Neuronal stem cell (in vitro differentiated cells): ENCODE results near the gene HS3ST6.
"Not testable (repeated sequence)": the region's sequence is repeated elsewhere in the genome, so short reads cannot be mapped to it uniquely, and the experiment has no call there.

ENCODE experiments used
- DNase-seq: peaks from one replicate; pipeline ENCODE4 v3.0.0-alpha.2; 2013; ENCODE audit warnings: low spot score
- H2AFZ ChIP-seq: one replicate; pipeline ENCODE4 v1.6.1; 2013; ENCODE audit warnings: mild to moderate bottlenecking, low read length, inconsistent platforms
- H2AK5ac ChIP-seq: 2 replicates; pipeline ENCODE4 v1.6.1; 2013; ENCODE audit warnings: low read depth, mild to moderate bottlenecking, inconsistent platforms, low read length, moderate library complexity, mixed read lengths
- H2BK120ac ChIP-seq: 2 replicates; pipeline ENCODE4 v1.6.1; 2013; ENCODE audit warnings: low read depth, mild to moderate bottlenecking, inconsistent platforms, low read length, moderate library complexity, mixed read lengths
- H2BK12ac ChIP-seq: one replicate; pipeline ENCODE4 v1.6.1; 2013; ENCODE audit warnings: low read length, inconsistent platforms
- H2BK15ac ChIP-seq: 2 replicates; pipeline ENCODE4 v1.6.1; 2013; ENCODE audit warnings: mild to moderate bottlenecking, low read length, inconsistent platforms, mixed read lengths
- H2BK5ac ChIP-seq: one replicate; pipeline ENCODE4 v1.6.1; 2013; ENCODE audit warnings: inconsistent platforms, mild to moderate bottlenecking, low read length, moderate library complexity
- H3K14ac ChIP-seq: one replicate; pipeline ENCODE4 v1.6.1; 2013; ENCODE audit warnings: low read length, inconsistent platforms
- H3K18ac ChIP-seq: 2 replicates; pipeline ENCODE4 v1.6.1; 2013; ENCODE audit warnings: low read length, inconsistent platforms
- H3K23ac ChIP-seq: 2 replicates; pipeline ENCODE4 v1.6.1; 2013; ENCODE audit warnings: low read depth, mild to moderate bottlenecking, mixed read lengths, low read length, inconsistent platforms; ENCODE audit not compliant: poor library complexity
- H3K27ac ChIP-seq: replicated peaks from 3 replicates; pipeline ENCODE4 v1.5.1; 2013; ENCODE audit warnings: low read length, inconsistent platforms
- H3K27me3 ChIP-seq, 3 experiments: 2 replicates each; pipeline ENCODE4 v1.6.1; 2013; ENCODE audit warnings: low read length in 3 of 3, mild to moderate bottlenecking in 2 of 3, inconsistent platforms in 1 of 3, low read depth in 1 of 3, mixed read lengths in 1 of 3, moderate library complexity in 1 of 3; ENCODE audit not compliant: control insufficient read depth in 3 of 3, insufficient read depth in 3 of 3
- H3K36me3 ChIP-seq, 2 donors: replicated peaks in 1 of 2; 2 replicates each; pipeline ENCODE4 v1.6.1; 2013; ENCODE audit warnings: low read length in 2 of 2; ENCODE audit not compliant: control insufficient read depth in 2 of 2, insufficient read depth in 2 of 2
- H3K4ac ChIP-seq: 2 replicates; pipeline ENCODE4 v1.6.1; 2013; ENCODE audit warnings: inconsistent platforms, mild to moderate bottlenecking, low read length, moderate library complexity
- H3K4me1 ChIP-seq, 2 donors: 1 replicate in 1 of 2; 2 replicates in 1 of 2; pipeline ENCODE4 v1.6.1; 2013; ENCODE audit warnings: low read length in 2 of 2, low read depth in 1 of 2; ENCODE audit not compliant: control insufficient read depth in 2 of 2, insufficient read depth in 1 of 2
- H3K4me2 ChIP-seq: one replicate; pipeline ENCODE4 v1.6.1; 2013; ENCODE audit warnings: mild to moderate bottlenecking, low read length, inconsistent platforms; ENCODE audit not compliant: insufficient read depth, poor library complexity, severe bottlenecking
- H3K4me3 ChIP-seq, 2 donors: 2 replicates each; pipeline ENCODE4 v1.5.1; 2013; ENCODE audit warnings: low read length in 2 of 2, mild to moderate bottlenecking in 2 of 2, inconsistent platforms in 1 of 2, moderate library complexity in 1 of 2
- H3K79me1 ChIP-seq: one replicate; pipeline ENCODE4 v1.6.1; 2013; ENCODE audit warnings: low read depth, mild to moderate bottlenecking, inconsistent platforms, low read length, moderate library complexity
- H3K9ac ChIP-seq: one replicate; pipeline ENCODE4 v1.6.1; 2013; ENCODE audit warnings: mild to moderate bottlenecking, low read depth, low read length, inconsistent platforms; ENCODE audit not compliant: poor library complexity
- H3K9me3 ChIP-seq, 2 donors: replicated peaks in 1 of 2; 2 replicates each; pipeline versions ENCODE3 to v1.6.1; 2013; ENCODE audit warnings: low read length in 2 of 2, mild to moderate bottlenecking in 2 of 2, inconsistent platforms in 1 of 2, low read depth in 1 of 2, mixed read lengths in 1 of 2, moderate library complexity in 1 of 2; ENCODE audit not compliant: control insufficient read depth in 2 of 2, insufficient read depth in 1 of 2
- H4K8ac ChIP-seq: one replicate; pipeline ENCODE4 v1.6.1; 2013; ENCODE audit warnings: low read depth, mild to moderate bottlenecking, inconsistent platforms, low read length, moderate library complexity
- H4K91ac ChIP-seq: one replicate; pipeline ENCODE4 v1.6.1; 2013; ENCODE audit warnings: low read length, low read depth, mild to moderate bottlenecking, inconsistent platforms; ENCODE audit not compliant: poor library complexity
- WGBS, 2 donors: extraction: QIAGEN DNeasy Blood & Tissue Kit; methylation state at CpG; one replicate each; pipeline ENCODE4 v1.1.7; 2013; ENCODE audit warnings: missing lambda C conversion rate in 2 of 2, mixed read lengths in 1 of 2; ENCODE audit not compliant: insufficient read length in 2 of 2, insufficient replicate concordance in 1 of 2; ENCODE audit errors: extremely low coverage in 2 of 2; 5-methylcytosine and 5-hydroxymethylcytosine counted together

Gene HS3ST6

DNA sequence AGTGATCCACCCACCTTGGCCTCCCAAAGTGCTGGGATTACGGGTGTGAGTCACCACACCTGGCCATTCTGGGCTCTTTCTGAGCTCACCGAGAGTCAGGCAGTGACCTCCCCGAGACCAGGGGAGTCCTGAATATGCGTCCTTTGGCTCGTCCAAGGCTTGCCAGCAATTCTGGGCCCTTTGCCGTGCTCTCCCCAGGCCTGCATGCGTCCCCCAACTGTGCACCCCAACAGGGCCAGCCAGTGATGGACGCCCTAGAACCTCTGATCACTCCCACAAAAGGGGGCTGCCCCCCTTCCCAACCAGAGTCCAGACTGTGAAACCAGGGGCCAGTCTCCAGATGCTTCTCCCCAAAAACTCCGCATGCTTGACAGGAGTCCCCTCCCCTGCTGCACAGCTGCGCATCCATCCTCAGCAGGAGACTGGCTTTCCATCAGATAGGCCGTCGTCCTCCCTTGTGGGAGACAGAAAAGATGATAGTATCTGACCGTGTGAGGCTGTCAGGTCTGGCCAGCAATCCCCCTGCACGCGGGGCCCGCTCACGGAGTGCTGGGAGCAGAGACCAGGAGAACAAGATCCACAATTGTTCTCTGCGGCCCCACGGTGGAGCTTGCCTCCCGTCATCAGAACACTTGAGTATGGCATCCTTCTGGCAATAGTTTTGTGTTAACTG lies 15.5 kb downstream of the HS3ST6 start:
- peaks cover 3% of the 10 kb centered on the region for H3K79me1 ChIP-seq
- H2AFZ ChIP-seq, result peak overlapping the region; percentile 5
- H3K9me3 ChIP-seq, result no peaks in the 10 kb centered on the region
- H3K4ac ChIP-seq, result no peak overlapping the region
- H2AK5ac ChIP-seq, result no peak overlapping the region
- peak overlapping the region; percentile 19 for H2BK15ac ChIP-seq
- H3K23ac ChIP-seq, result peak overlapping the region; percentile 3
- H3K4me1 ChIP-seq, result peaks cover 0 to 10% of the 10 kb centered on the region in 2 donors
- DNase-seq, result no peak
- H4K91ac ChIP-seq, result no peak overlapping the region
- H3K27me3 ChIP-seq, result peaks cover 0 to 63% (median 0%) of the 10 kb centered on the region in 3 experiments
- H4K8ac ChIP-seq, result no peak overlapping the region
- H2BK5ac ChIP-seq, result no peak overlapping the region
- no peaks in the 10 kb centered on the region for H3K36me3 ChIP-seq
- no peak overlapping the region for H2BK120ac ChIP-seq
- H3K9ac ChIP-seq, result no peak overlapping the region
- peak overlapping the region; percentile 24 for H3K18ac ChIP-seq
- H2BK12ac ChIP-seq, result no peak overlapping the region
- no CpG with 5 or more reads among the region's 20 CpGs for WGBS, 2 donors
- H3K14ac ChIP-seq, result no peak overlapping the region
- H3K27ac ChIP-seq, result peak overlapping the region; percentile 16
- H3K4me3 ChIP-seq, result no peak overlapping the region
- H3K4me2 ChIP-seq, result no peak overlapping the region

DNA sequence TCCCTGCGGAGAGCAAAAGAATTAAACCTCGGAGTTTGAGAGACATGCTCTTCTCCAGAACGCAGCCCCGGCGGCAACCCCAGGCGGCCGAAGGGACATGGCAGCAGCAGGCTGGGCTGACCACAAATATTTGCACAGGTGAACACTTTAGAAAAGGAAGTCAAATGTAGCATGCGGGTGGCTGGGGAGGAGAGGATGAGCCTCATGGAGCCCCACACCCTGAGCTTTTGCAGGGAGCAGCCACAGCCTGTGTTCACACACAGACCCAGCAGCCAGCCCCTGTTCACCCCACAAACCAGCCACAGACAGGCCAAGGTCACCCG lies 17.8 kb downstream of the HS3ST6 start:
- no peak overlapping the region for H3K23ac ChIP-seq
- H4K91ac ChIP-seq, result no peak overlapping the region
- H3K18ac ChIP-seq, result peak overlapping the region; percentile 31
- peaks cover 3% of the 10 kb centered on the region for H3K79me1 ChIP-seq
- no peak overlapping the region for H3K27ac ChIP-seq
- H3K14ac ChIP-seq, result no peak overlapping the region
- no peak overlapping the region for H2AFZ ChIP-seq
- H2AK5ac ChIP-seq, result no peak overlapping the region
- H4K8ac ChIP-seq, result no peak overlapping the region
- H2BK12ac ChIP-seq, result no peak overlapping the region
- no peak overlapping the region for H3K4me2 ChIP-seq
- no peak for DNase-seq
- no peak overlapping the region for H3K4ac ChIP-seq
- no peak overlapping the region for H2BK15ac ChIP-seq
- no CpG with 5 or more reads among the region's 9 CpGs for WGBS, 2 donors
- H3K27me3 ChIP-seq, result peaks cover 0 to 59% (median 0%) of the 10 kb centered on the region in 3 experiments
- no peak overlapping the region for H3K4me3 ChIP-seq
- no peaks in the 10 kb centered on the region for H3K9me3 ChIP-seq
- no peak overlapping the region for H3K9ac ChIP-seq
- H2BK5ac ChIP-seq, result no peak overlapping the region
- peaks cover 0 to 10% of the 10 kb centered on the region in 2 donors for H3K4me1 ChIP-seq
- no peak overlapping the region for H2BK120ac ChIP-seq
- H3K36me3 ChIP-seq, result no peaks in the 10 kb centered on the region

DNA sequence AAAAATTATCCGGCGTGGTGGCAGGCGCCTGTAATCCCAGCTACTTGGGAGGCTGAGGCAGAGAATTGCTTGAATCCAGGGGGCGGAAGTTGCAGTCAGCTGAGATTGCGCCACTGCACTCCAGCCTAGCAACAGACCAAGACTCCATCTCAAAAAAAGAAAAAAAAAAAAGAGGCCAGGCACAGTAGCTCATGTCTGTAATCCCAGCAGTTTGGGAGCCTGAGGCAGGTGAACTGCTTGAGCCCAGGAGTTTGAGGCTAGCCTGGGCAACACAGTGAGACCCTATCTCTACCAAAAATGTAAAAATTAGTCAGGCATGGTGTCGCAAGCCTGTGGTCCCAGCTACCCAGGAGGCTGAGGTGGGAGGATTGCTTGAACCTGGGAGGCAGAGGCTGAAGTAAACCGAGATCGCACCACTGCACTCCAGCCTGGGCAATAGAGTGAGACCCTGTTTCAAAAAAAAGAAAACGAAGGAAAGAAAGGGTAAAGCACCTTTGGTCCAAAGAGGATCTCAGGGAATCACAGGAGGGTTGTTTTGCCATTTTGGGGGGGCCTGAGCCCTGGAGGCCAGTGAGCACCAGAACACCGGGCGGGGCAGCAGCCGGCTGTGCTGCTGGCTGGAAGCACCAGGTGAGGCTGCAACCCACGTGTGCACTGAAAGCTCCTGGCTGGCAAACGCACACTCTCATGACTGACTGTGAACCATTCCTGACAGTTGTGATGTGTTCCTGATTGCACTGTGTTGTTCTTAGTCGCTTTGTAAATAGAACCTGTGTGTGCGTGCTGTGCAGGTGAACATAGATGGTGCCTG lies 18.4 kb downstream of the HS3ST6 start:
- peaks cover 0 to 10% of the 10 kb centered on the region in 2 donors for H3K4me1 ChIP-seq
- H3K4me2 ChIP-seq, result no peak overlapping the region
- H3K18ac ChIP-seq, result no peak overlapping the region
- H3K36me3 ChIP-seq, result no peaks in the 10 kb centered on the region
- H3K27ac ChIP-seq, result no peak overlapping the region
- no peak for DNase-seq
- no peak overlapping the region for H4K91ac ChIP-seq
- H3K9ac ChIP-seq, result no peak overlapping the region
- no peak overlapping the region for H2BK120ac ChIP-seq
- H3K9me3 ChIP-seq, result no peaks in the 10 kb centered on the region
- H2BK5ac ChIP-seq, result no peak overlapping the region
- no peak overlapping the region for H3K14ac ChIP-seq
- H2BK15ac ChIP-seq, result no peak overlapping the region
- peaks cover 0 to 57% (median 0%) of the 10 kb centered on the region in 3 experiments for H3K27me3 ChIP-seq
- H4K8ac ChIP-seq, result no peak overlapping the region
- H3K4ac ChIP-seq, result no peak overlapping the region
- no peak overlapping the region for H2AFZ ChIP-seq
- no peak overlapping the region for H2AK5ac ChIP-seq
- no CpG with 5 or more reads among the region's 16 CpGs for WGBS, 2 donors
- no peak overlapping the region for H3K23ac ChIP-seq
- peak overlapping the region in 1 of 2 donors; percentile 48 for H3K4me3 ChIP-seq
- no peak overlapping the region for H2BK12ac ChIP-seq
- H3K79me1 ChIP-seq, result peaks cover 3% of the 10 kb centered on the region

DNA sequence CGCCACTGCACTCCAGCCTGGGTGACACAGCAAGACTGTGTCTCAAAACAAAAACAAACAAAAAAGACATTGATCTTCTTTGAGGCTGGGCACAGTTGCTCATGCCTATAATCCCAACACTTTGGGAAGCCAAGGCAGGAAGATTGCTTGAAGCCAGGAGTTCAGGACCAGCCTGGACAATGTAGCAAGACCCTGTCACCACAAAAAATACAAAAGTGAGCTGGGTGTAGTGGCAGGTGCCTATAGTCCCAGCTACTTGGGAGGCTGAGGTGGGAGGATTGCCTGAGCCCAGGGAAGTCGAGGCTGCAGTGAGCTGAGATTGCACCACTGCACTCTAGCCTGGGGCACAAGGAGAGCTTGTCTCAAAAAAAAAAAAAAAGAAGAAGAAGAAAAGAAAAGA lies 20.5 kb downstream of the HS3ST6 start:
- H2BK120ac ChIP-seq, H3K14ac ChIP-seq, H3K4ac ChIP-seq, H4K8ac ChIP-seq, H2BK5ac ChIP-seq, H3K79me1 ChIP-seq, H3K4me2 ChIP-seq, H3K36me3 ChIP-seq, H2AK5ac ChIP-seq, H2BK15ac ChIP-seq, H4K91ac ChIP-seq, DNase-seq, H3K9me3 ChIP-seq, H2BK12ac ChIP-seq, H3K9ac ChIP-seq, H3K4me3 ChIP-seq, H3K4me1 ChIP-seq, H3K23ac ChIP-seq, H3K18ac ChIP-seq, H3K27ac ChIP-seq, H2AFZ ChIP-seq: not testable (repeated sequence)
- peaks cover 0 to 50% (median 0%) of the 10 kb centered on the region in 3 experiments for H3K27me3 ChIP-seq
- no CpG with 5 or more reads among the region's 2 CpGs for WGBS, 2 donors
